Activated CD8-positive, alpha-beta memory T cell treated with anti-CD3 and anti-CD28 coated beads for 36 hours (primary cell): ENCODE data around the gene CD69. TPM values are rescaled to one million over a fixed set of nuclear protein-coding genes. Genes with fewer than 3 reads are reported as not detected.

Experiments
- CTCF ChIA-PET: fragments of 350-600 bp; sonication (Branson Sonifier 250); formaldehyde crosslinking; loops from one replicate; lab custom pipeline; 2021; ENCODE audit warnings: antibody characterized with exemption; lab: Charles Lee
- POLR2A ChIA-PET: fragments of 350-600 bp; sonication (Branson Sonifier 250); formaldehyde crosslinking; loops from one replicate; lab custom pipeline; 2021; ENCODE audit warnings: antibody characterized with exemption; lab: Charles Lee
- total RNA-seq, 2 experiments: library from RNA; stranded (reverse); gene quantifications; one replicate each; pipeline ENCODE4 v1.2.3, GENCODE V29; 2021

Gene CD69
- total RNA-seq, 2 experiments from 2014 or later: 80.0 to 83.5 TPM

GRCh38 chr12:9756170-9756569, 4.5 kb downstream of the CD69 start:
- CTCF ChIA-PET: interaction anchor here (0.8 to 2.2 kb wide), 2 partner anchors 39 to 58 kb away, joined by 4 read pairs; no protein-coding TSS in a partner anchor
- POLR2A ChIA-PET: interaction anchor here (0.7 to 3.8 kb wide), 6 partner anchors 40 to 111 kb away, joined by 3 to 21 read pairs (median 4); partner anchors contain the start of gene CLEC2D

- POLR2A ChIA-PET: interaction anchor here (0.7 to 3.8 kb wide), 5 partner anchors 41 to 112 kb away, joined by 3 to 21 read pairs (median 4); partner anchors contain the start of gene CLEC2D
These were observed 5.1 kb downstream of the CD69 start for GRCh38 chr12:9755567-9755966.

GRCh38 chr12:9755035-9755434, 5.7 kb downstream of the CD69 start:
- CTCF ChIA-PET: interaction anchor here (1.3 to 3.3 kb wide), 2 partner anchors 42 to 59 kb away, joined by 3 to 24 read pairs; no protein-coding TSS in a partner anchor
- POLR2A ChIA-PET: interaction anchor here (1.0 to 1.5 kb wide), 5 partner anchors 41 to 113 kb away, joined by 3 to 4 read pairs (median 4); partner anchors contain the start of gene CLEC2D

More at GRCh38 chr12:9755567-9755966, 5.1 kb downstream of the CD69 start:
- CTCF ChIA-PET: interaction anchor here (0.8 to 2.2 kb wide), 3 partner anchors 39 to 58 kb away, joined by 3 to 4 read pairs (median 4); no protein-coding TSS in a partner anchor

GRCh38 chr12:9754099-9754927, 6.4 kb downstream of the CD69 start:
- POLR2A ChIA-PET: interaction anchor here (1.0 to 1.3 kb wide), 3 partner anchors 42 to 114 kb away, joined by 3 to 4 read pairs (median 4); no protein-coding TSS in a partner anchor
- CTCF ChIA-PET: interaction anchor here (1.0 to 3.3 kb wide), 3 partner anchors 8 to 59 kb away, joined by 3 to 24 read pairs (median 3); no protein-coding TSS in a partner anchor

- ChIA-PET CTCF (interaction anchor here (1.0 to 3.3 kb wide), 2 partner anchors 9 to 43 kb away, joined by 3 to 24 read pairs; no protein-coding TSS in a partner anchor), POLR2A (interaction anchor here (0.5 kb wide), 1 partner anchor 134 kb away, joined by 4 read pairs; no protein-coding TSS in a partner anchor)
These were observed 7.2 kb downstream of the CD69 start for GRCh38 chr12:9753498-9753897.

GRCh38 chr12:9753073-9753472, 7.6 kb downstream of the CD69 start:
- CTCF ChIA-PET: interaction anchor here (3.3 kb wide), 1 partner anchor 44 kb away, joined by 24 read pairs; no protein-coding TSS in a partner anchor
- POLR2A ChIA-PET: interaction anchor here (0.5 kb wide), 1 partner anchor 134 kb away, joined by 4 read pairs; no protein-coding TSS in a partner anchor

- POLR2A ChIA-PET: interaction anchor here (1.0 kb wide), 2 partner anchors 8 to 46 kb away, joined by 3 read pairs; partner anchors contain the start of gene CD69
These were observed 8.4 kb downstream of the CD69 start for GRCh38 chr12:9752145-9752933.

GRCh38 chr12:9751204-9752144, 9.2 kb downstream of the CD69 start:
- ChIA-PET POLR2A (interaction anchor here (1.0 to 1.1 kb wide), 3 partner anchors 9 to 48 kb away, joined by 3 to 4 read pairs (median 3); partner anchors contain the start of gene CD69), CTCF (interaction anchor here (1.0 to 5.1 kb wide), 11 partner anchors 9 to 155 kb away, joined by 3 to 119 read pairs (median 6); partner anchors contain the start of gene CD69)

More at GRCh38 chr12:9752145-9752933, 8.4 kb downstream of the CD69 start:
- CTCF ChIA-PET: interaction anchor here (0.9 to 3.4 kb wide), 5 partner anchors 9 to 99 kb away, joined by 3 to 24 read pairs (median 18); partner anchors contain the start of gene CD69

GRCh38 chr12:9750276-9751203, 10.2 kb downstream of the CD69 start:
- POLR2A ChIA-PET: interaction anchor here (1.1 to 1.2 kb wide), 2 partner anchors 47 to 49 kb away, joined by 3 to 4 read pairs; no protein-coding TSS in a partner anchor
- CTCF ChIA-PET: interaction anchor here (0.6 to 5.1 kb wide), 18 partner anchors 8 to 397 kb away, joined by 3 to 119 read pairs (median 4); partner anchors contain the start of gene CD69

- CTCF ChIA-PET: interaction anchor here (1.0 to 5.1 kb wide), 11 partner anchors 9 to 398 kb away, joined by 3 to 119 read pairs (median 6); partner anchors contain the start of gene CD69
These were observed 11.1 kb downstream of the CD69 start for GRCh38 chr12:9749640-9750039.

GRCh38 chr12:9745199-9745598, 15.5 kb downstream of the CD69 start:
- ChIA-PET POLR2A (no interaction called here), CTCF (interaction anchor here (1.4 kb wide), 1 partner anchor 52 kb away, joined by 4 read pairs; no protein-coding TSS in a partner anchor)

More at GRCh38 chr12:9749640-9750039, 11.1 kb downstream of the CD69 start:
- POLR2A ChIA-PET: interaction anchor here (0.7 to 1.2 kb wide), 2 partner anchors 48 to 728 kb away, joined by 3 read pairs; no protein-coding TSS in a partner anchor

GRCh38 chr12:9742661-9743060, 18.0 kb downstream of the CD69 start:
- CTCF ChIA-PET: interaction anchor here (0.6 to 2.4 kb wide), 20 partner anchors 9 to 805 kb away, joined by 3 to 10 read pairs (median 4); partner anchors contain the start of gene CD69
- POLR2A ChIA-PET: interaction anchor here (1.3 to 2.0 kb wide), 4 partner anchors 9 to 95 kb away, joined by 4 to 6 read pairs (median 4); partner anchors contain the start of gene CD69

- ChIA-PET CTCF (interaction anchor here (0.6 to 2.4 kb wide), 4 partner anchors 9 to 124 kb away, joined by 4 to 10 read pairs (median 6); no protein-coding TSS in a partner anchor), POLR2A (interaction anchor here (1.2 to 2.0 kb wide), 4 partner anchors 8 to 94 kb away, joined by 4 to 6 read pairs (median 4); no protein-coding TSS in a partner anchor)
These were observed 19.0 kb downstream of the CD69 start for GRCh38 chr12:9741726-9742125.

- POLR2A ChIA-PET: no interaction called here
- CTCF ChIA-PET: no interaction called here
These were observed 20.5 kb downstream of the CD69 start for GRCh38 chr12:9740106-9740750.
